TTC549 (cell line): ENCODE results near the gene CDYL2.
"Not testable (repeated sequence)": the region's sequence is repeated elsewhere in the genome, so short reads cannot be mapped to it uniquely, and the experiment has no call there.

ENCODE experiments used
- FAIRE-seq: peaks from 2 replicates; lab custom pipeline; 2012; peaks lifted over from hg19 to GRCh38; lab: Jason Lieb, UNC

The CDYL2 gene

DNA sequence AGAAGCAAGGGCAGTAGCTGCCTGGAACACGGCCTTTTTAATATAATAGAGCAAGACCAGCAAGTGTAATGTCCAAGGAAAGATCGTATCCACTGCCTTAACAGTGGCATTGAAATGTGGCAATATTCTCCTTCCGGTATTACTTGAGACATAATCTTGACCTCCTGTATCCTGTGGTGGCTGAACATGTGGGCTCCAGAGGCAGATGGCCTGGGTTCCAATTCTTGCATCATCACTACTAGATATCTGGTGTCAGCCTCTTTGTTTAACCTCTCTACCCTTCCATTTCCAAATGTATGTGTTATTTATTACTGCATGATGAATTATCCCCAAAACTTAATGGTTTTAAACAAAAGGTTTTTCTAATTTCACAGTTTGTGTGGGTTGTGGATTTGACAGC lies 3.5 kb upstream of the CDYL2 start:
- FAIRE-seq: no peak

DNA sequence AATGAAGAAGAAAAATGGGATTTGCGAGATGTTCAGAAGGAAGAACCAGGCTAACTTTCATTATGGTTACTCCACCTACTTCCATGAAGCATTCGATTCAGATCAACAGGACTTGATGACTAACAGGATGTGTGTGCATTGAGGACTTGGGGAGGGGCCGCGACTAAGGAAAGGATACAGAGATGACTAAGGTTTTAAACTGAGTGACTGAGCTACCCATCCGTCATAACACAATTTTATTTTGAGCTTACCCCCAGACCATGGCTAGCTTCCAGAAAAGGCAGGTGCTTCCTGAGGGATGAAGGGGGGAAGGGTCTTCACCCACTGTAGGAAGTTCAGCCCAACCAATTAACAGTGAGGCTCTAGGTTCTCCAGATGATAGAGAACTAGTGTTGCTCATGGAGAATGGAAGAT lies 2.5 kb upstream of the CDYL2 start:
- no peak for FAIRE-seq

DNA sequence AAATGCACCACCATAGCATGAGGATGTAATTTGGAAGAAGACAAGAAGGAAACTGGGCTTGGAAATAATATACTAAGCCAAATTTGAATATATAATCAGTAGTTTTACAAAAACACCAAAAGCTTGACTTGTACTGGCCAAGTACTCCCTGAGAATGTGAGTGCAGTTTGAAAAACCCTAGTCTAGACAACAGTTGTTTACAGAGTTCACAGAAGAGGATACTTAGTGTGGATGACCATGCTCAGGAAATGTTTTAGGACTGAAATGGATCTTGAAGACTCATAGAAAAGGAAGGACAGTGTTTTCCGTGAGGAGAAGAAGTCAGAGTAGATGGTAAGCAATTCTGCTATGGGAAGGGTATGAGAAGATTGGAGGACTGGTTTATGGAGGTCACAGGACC lies 1.9 kb upstream of the CDYL2 start:
- FAIRE-seq: no peak

DNA sequence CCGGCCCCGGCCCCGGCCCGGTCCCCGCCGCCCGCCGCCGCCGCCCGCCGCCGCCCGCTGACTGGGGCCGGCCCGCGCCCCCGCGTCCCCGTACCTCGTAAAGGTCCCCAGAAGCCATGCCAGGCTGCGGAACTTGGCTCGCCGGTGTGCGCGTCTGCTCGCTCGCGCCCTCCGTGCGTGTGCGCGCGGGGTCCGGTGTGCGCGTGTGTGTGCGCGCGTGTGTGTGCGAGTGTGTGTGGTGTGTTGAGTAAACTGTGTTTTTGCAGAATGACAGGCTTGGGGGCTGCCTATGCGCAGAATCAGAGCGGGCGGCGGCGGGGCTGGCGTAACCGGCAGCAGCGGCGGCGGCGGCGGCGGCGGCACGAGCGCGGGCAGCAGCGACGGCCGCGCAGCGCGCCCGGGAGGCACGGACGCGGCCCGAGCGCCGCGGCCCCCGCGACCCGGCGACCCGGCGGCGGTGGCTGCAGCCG lies 307 bp downstream of the CDYL2 start:
- no peak for FAIRE-seq

DNA sequence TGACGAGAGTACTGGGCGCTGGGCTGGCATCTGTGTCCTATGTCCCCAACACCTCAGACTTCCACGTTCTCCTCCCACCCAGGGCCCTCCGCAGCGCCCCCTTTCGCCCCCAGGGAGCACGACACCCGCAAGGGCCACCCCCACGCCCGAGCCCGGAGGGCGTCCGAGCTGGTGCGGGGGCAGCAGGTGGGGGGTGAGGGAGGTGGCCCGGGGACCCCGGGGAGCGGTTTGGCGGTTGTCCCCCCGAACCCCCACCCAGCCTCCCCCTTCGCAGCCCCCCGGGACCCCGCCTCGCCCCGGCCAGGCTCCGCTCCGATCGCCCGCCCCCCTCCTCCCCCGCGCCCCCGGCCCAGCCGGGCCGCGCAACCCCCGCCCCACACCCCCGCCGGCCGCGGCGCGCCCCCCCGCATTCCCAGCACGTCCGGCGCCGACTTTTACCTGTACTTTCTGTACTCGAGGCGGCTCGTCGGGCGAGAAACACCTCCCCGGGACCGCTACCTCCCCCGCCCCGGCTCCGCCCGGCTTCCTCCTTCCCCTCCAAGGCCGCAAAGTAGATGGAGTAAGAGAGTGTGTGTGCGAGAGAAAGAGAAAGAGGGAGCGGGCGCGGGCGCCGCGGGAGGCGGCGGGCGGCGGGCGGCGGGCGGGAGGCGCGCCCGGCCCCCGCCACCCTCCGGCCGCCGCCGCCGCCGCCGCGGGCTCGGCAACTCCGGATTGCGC lies 901 bp downstream of the CDYL2 start:
- FAIRE-seq: no peak

DNA sequence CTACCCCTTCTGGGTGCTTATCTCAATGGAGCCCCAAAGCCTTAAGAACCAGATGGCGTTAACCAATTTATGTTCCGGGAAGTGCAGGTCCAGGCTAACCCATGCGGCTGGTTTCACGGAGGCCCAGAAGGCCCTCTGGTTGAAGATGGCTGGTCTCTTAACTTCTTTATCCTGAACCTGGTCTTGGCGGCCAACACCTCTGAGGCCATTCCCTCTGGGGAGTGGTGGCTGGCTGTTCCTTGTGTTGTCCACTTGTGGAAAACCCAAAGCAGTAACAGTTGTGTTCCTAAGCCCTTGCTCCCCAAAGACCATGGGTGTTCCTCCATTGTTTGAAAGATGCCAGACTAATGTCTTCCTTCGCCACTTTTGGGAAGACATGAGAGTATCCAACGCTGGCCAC lies 1.5 kb downstream of the CDYL2 start:
- no peak for FAIRE-seq

DNA sequence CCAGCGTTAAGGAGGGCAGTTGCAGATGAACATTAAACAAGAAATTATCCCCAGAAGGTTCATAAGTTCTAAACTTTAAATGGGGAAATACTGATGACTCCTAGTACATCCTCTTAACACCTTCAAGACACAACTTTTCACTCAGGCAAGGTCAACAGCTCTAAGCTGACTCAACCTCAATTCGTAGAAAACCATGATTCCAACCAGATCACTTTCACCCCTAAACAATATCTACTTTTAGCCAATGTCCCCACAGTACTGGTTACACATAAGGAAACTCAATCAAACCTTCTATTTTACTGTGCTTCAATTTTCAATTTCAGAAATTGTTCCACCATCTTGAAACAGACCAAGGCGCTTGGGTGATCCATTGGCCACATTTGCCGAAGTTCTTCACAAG lies 2.3 kb downstream of the CDYL2 start:
- FAIRE-seq: no peak

DNA sequence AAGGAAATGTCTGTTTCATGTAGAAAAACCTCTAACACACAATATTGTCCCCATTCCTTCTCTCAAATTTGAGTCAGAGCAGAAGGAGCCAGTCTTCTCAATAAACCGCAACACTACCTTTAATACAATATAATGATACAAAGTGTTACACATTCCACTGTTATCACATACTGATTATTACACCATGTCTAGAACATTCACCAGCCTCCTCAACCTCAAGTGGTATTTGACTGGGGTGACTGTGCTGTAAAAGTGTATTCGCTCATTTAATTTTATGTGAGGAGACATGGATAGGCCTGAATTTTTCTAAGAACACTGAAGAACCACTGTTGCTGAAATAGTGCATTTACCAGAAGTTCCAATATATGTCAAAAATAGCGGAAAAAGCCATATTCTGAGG lies 10.3 kb downstream of the CDYL2 start:
- FAIRE-seq: no peak

DNA sequence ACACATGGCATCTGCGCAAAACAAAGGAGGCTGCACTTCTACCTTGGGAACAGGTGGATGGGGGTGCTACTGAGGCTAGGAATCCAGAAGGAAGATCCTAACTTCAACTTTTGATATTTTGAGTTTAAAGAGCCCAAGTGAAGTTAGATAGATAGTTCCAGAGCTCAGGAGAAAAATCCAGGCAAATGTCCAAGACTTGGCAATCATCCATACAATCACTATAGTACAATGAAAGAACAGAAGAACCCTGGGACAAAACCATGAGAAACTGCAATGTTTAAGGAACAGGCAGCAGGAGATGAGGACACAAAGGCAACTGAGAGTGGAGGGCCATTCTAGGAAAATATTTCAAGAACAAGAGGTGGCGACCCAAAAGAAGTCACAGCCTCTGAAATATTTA lies 12.4 kb downstream of the CDYL2 start:
- FAIRE-seq: no peak

DNA sequence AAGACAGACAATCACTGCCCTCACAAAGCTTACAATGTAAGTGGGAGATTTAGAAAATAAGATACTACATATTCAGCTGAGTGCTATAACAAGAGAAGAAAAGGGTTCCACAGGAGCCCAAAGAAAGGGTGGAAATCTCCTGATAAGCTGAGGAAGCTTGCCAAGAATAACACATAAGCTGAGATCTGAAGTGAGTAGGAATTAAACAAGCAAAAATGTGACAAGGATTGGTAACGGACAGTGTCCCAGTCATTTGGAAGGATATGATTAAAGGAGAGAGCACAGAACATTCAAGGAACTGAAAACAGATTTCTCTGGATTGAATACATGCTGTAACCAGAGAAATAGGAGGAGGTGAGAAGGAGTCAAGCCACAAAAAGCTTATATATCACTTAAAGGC lies 13.0 kb downstream of the CDYL2 start:
- FAIRE-seq: no peak

DNA sequence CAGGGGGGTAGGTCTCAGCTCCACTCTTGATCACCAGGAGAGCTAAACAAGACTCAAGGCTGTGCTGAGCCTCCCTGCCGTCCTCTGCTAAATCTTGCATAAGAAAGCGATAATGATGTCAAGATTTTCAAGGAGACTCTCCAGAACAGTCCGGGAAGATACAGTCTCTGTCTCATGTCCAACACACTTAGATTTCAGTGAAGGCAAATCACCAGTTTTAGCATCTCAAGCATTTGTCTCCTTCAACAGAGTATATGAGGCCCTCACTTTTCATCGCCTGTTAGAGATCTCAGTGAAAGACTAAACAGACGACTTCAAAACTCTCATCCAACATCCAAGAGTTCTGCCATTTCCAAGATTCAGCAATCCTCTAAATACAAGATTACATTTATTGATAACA lies 13.6 kb downstream of the CDYL2 start:
- FAIRE-seq: no peak

DNA sequence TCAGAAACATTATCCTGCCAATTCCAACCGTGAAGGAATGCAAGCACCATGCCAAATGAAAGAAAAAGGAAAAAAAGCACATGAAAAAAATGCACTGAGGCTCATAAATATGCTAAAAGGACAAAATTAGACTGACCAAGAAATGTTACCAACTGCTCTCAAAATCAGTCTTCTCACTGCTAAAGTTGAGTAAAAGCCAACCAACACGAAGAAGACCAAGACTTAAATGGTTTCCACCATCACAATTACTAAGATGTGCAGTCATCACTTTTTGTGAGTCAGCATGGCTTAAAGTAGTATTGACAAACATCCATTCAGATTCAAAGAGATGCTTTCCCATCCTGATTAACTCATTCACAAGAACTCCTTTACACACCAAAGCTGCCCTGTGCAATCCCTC lies 16.4 kb downstream of the CDYL2 start:
- FAIRE-seq: no peak

DNA sequence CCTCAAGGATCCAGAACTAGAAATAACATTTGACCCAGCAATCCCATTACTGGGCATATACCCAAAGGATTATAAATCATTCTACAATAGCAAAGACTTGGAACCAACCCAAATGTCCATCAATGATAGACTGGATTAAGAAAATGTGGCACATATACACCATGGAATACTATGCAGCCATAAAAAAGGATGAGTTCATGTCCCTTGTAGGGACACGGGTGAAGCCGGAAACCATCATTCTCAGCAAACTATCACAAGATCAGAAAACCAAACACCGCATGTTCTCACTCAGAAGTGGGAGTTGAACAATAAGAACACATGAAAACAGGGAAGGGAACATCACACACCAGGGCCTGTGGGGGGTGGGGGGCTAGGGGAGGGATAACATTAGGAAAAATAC lies 17.8 kb downstream of the CDYL2 start:
- not testable (repeated sequence) for FAIRE-seq

DNA sequence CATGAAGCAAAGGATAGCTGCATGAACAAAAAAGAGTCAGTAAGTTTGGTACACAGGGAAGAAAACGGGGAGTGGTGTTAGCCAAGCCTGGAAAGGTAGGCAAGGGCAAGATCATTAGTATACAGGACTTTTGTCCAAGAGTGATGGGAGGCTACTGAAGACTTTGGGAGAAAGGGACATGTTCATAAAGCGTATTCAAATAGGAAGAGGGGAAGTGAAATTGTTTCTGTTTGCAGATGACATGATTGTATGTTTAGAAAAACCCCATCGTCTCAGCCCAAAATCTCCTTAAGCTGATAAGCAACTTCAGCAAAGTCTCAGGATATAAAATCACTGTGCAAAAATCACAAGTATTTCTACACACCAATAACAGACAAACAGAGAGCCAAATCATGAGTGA lies 19.4 kb downstream of the CDYL2 start:
- FAIRE-seq: no peak

DNA sequence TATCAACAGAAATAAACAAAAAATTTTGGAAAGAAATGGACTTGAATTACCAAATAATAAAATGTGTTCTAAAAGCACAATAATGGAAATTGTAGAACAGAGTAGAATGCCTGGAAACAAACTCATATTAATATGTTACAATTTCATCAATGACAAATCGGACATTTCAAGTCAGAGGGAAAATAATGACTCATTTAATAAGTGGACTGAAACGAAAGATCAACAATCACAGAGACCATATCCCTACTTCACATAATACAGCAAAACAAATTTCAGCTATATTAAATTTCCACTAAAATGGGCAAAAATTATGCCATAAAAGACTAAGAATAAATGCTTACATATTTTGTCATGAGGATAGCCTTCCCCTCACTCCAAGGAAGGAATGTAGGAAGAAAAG lies 25.7 kb downstream of the CDYL2 start:
- FAIRE-seq: no peak

DNA sequence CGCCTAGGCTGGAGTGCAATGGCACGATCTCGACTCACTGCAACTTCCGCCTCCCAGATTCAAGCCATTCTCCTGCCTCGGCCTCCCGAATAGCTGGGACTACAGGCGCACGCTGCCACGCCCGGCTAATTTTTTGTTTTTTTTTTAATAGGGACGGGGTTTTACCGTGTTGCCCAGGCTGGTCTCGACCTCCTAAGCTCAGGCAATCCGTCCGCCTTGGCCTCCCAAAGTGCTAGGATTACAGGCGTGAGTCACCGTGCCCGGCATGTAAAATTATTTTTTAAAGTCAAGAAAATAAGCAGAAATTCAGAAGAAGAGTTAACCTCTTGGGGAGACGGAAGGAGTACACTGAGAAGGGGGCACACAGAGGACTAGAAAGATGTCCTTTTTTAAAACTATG lies 27.5 kb downstream of the CDYL2 start:
- FAIRE-seq: no peak

DNA sequence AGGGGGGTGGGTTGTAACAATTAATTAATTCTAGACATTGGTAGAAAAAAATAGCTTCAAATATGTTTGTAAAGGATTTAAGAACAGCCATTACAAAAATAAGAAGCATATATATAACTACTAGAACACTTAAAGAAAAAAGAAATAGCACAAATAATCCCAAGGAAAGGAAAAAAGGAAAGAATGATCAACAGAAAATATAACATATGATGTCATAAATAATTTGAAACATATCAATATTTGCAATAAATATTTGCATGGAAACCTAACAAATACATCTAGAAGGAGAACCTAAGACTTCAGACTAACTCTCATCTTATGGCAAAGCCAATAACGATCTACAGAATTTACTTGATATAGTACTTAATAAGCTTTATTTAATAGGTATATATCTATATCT lies 28.9 kb downstream of the CDYL2 start:
- no peak for FAIRE-seq

DNA sequence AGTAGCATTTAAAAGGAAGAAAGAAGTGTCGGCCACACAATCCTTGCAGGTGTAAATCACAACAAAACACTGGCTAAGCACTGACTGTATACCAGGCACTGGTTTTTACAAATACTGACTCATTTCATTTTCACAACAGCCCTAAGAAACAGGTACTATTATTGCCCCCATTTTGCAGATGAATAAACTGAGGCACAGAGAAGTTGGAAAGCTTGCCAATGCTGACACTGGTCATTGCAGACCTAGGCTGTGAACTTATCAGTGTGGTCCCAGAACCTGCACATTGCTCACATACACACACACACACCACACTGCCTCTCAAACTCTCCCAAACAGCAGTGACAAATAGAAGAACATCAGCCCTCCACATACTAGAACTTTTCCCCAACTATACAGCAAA lies 37.6 kb downstream of the CDYL2 start:
- no peak for FAIRE-seq

DNA sequence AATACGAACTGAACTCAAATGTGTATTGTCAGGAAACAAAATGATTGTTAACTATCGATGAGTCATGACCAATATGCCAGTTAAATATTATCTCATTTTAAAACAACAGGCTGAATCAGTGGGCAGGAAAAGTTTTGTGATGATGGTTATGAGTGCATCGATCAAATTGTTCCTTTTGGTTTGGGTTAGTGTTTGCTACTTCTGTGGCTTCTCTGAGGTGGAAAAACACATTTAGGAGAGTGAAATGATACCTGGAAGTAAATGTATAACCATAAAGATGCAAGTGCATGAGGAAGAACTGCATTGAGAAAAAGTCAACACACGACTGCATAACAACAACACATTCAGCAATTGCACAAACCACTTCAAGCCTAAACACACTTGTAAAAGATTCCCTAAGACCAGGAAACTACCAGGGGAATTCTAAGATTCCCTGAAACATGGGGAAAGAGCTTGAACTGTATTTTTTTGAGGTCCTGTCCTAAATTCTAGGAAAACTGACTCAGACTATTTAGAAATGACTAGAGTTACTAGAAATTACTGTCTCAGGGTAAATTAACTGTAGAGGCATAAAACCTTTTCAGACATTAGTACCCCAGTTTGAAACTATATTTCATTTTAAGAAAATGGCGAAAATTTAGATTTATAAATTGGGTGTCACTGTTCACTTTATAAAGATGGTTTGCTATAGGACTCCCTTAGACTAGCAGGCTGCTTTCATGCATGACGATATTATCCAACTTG lies 44.8 kb downstream of the CDYL2 start:
- no peak for FAIRE-seq

DNA sequence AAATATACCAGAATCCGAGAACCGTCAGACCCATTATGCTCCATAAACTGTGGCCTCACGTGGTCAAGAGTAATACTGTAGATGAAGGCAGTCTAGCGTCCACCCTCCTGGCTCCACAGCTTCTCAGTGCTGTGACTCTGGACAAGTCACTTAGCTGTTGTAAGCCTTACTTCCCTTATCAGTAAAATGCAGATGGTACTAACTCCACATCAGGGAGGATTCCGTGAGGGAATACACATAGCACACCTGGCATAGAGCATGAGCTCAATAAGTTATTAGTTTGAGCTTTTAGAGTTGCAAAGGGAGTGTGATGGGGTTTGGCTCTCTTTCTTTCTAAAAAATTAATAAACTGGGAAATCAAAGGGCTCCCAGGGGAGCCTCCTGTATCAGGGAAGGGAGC lies 49.9 kb downstream of the CDYL2 start:
- FAIRE-seq: no peak

DNA sequence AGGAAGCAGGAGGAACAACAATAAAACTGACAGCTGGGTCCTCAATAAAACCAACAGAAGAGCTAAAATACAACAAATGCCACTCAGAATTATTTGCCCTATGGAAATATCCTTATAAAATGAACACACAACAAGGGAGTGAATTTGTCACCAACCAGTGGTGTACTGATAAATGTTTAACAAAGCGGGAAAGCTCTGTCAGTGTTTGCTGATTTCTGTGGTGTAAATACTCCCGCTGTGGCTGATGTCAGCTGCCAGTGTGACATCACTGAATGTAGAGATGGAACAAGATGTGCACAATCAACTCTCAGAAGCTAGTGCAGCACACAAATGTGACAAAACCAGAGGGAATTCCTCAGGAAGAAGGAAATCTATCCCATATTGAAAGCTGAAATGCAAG lies 51.9 kb downstream of the CDYL2 start:
- FAIRE-seq: no peak

DNA sequence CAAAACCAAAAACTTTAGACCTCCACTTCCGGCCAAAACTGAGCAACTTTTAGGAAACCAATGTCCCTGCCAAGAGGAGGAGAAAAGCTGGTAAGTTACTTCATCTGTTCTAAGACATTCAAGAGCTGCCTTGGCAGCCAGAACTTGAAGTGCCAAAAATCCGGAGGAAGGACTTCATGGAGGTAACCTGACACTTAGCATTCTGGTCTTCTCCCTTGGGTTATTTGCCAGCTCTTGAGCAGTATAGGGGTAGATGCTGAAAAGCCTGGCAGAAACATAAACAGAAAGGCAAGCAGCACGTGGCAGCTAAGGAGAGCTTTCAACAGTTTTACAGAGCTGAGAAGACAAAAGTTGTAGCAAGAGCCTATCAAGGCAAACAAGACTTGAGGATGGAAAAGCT lies 53.2 kb downstream of the CDYL2 start:
- no peak for FAIRE-seq

DNA sequence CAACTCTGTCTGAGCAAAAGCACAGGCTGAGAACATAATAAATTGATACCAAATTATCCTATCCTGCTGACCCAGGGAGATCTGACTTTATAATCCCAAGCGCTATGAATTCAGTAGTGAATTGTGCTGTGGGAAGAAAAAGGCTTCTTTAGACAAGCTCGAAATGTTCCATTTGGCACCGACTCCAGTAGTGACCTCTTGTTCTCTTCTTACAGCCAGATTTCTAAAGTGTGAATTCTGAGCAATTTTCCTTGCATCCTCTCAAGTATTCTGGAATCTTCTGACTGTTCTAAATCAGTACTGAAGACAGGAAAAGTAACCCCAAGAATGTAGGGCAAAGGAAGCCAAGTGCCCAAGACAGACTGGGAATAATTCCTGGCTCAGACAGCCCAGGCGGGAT lies 58.2 kb downstream of the CDYL2 start:
- no peak for FAIRE-seq

DNA sequence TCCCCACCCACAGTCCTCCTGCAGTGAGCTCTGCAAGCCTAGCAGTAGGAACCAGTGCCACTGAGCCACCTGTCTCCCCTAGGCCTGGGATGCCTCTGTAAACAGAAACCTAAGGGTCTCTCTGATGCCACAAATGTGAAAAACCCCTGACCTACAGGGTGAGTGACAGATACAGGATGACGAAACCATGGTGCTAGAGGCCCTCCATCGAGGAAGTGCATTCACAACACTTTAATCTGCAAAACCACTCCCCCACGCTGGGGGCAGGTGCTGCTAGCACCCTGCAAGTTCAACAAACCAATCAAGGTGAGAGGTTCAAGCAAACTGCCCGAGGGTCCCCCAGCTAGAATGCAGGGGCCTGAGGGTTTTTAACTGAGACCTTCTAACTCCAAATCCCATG lies 59.5 kb downstream of the CDYL2 start:
- no peak for FAIRE-seq
